AG09319 (cell line): ENCODE measurements around the gene ERMAP.
"Not testable (repeated sequence)": the region's sequence is repeated elsewhere in the genome, so short reads cannot be mapped to it uniquely, and the experiment has no call there.

Experiments
- DNase-seq: peaks from one replicate; pipeline ENCODE4 v3.0.0-alpha.2; 2010; ENCODE audit warnings: low read depth; ENCODE audit errors: extremely low read depth
- CTCF ChIP-seq: IDR thresholded peaks from 2 replicates; pipeline ENCODE4 v1.5.1; 2011; ENCODE audit warnings: low read depth, mild to moderate bottlenecking, inconsistent platforms, low read length, moderate library complexity

Gene ERMAP

GRCh38 chr1:42861014-42861399 lies 44.1 kb downstream of the ERMAP start:
- no peak for TF ChIP-seq CTCF
- no peak for DNase-seq

DNA sequence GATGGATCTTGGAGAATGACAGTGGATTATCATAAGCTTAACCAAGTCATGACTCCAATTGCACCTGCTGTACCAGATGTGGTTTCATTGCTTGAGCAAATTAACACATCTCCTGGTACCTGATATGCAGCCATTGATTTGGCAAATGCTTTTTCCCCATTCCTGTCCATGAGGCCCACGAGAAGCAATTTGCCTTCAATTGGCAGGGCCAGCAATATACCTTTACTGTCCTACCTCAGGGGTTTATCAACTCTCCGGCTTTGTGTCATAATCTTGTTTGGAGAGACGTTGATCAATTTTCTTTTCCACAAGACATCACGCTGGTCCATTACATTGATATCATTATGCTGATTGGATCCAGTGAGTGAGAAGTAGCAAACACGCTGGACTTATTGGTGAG lies 49.6 kb downstream of the ERMAP start:
- DNase-seq = no peak
- TF ChIP-seq CTCF = no peak

DNA sequence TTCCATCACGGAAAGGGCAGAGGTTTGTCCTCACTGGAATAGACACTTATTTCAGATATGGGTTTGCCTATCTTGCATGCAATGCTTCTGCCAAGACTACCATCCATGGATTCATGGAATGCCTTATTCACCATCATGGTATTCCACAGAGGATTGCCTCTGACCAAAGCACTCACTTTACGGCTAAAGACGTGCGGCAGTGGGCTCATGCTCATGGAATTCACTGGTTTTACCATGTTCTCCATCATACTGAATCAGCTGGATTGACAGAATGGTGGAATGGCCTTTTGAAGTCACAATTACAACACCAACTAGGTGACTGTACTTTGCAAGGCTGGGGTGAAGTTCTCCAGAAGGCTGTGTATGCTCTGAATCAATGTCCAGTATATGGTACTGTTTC lies 51.5 kb downstream of the ERMAP start:
- not testable (repeated sequence) for DNase-seq

DNA sequence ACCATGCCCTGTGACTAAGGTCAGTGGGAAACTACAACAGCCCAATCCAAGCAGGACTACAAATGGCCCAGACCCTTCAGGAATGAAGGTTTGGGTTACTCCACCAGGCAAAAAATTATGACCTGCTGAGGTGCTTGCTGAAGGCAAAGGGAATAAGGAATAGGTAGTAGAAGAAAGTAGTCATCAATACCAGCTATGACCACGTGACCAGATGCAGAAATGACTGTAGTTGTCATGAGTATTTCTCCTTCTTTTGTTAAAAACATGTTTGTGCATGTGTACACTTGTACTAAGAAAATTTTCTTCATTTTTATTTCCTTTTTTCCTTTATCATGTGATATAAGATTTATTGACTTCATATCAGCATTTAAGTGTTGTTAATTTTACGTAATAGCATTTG lies 52.3 kb downstream of the ERMAP start:
- DNase-seq = not testable (repeated sequence)

GRCh38 chr1:42869751-42870150 lies 52.8 kb downstream of the ERMAP start:
- not testable (repeated sequence) for DNase-seq

DNA sequence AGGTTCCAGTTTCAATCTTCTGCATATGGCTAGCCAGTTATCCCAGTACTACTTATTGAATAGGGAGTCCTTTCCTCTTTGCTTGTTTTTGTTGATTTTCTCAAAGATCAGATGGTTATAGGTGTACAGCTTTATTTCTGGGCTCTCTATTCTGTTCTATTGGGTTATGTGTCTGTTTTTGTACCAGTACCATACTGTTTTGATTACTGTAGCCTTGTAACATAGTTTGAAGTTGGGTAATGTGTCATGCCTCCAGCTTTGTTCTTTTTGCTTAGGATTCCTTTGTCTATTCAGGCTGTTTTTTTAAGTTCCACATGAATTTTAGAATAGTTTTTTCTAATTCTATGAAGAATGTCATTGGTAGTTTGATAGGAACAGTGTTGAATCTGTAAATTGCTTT lies 56.2 kb downstream of the ERMAP start:
- DNase-seq = not testable (repeated sequence)

- TF ChIP-seq CTCF = no peak
- DNase-seq = no peak
These were observed 56.7 kb downstream of the ERMAP start for GRCh38 chr1:42873670-42874069.

DNA sequence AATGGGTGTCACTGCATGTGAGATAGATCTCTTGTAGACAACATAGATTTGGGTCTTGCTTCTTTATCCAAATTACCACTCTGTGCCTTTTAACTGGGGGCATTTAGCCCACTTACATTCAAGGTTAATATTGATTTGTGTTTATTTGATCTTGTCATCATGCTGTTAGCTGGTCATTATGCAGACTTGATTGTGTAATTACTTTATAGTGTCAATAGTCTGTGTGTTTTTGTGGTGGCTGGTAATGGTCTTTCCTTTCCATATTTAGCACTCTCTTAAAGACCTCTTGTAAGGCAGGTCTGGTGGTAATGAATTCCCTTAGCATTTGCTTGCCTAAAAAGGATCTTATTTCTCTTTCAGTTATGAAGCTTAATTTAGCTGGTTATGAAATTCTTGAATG lies 59.1 kb downstream of the ERMAP start:
- TF ChIP-seq CTCF = no peak
- DNase-seq = no peak

DNA sequence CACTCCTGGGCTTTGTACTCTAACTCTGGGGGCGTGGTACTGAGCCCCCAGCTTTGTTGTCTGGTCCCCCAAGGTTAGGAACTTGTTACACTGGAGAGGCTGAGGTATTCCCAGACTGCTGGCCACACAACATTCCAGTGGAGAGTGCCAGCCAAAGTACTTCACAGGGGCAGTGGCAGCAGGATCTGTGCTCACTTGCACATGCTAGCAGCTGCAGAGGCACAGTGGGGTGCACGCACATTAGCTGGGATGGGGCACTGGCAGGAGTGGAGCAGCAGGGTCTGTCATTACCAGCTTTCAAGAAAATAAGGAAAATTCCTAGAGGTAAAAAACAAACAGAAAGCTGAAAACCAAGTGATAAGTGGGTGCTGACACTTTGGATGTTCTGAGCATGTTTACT lies 60.5 kb downstream of the ERMAP start:
- DNase-seq = no peak
- no peak for TF ChIP-seq CTCF

GRCh38 chr1:42880384-42880783 lies 63.5 kb downstream of the ERMAP start:
- no peak for DNase-seq
- TF ChIP-seq CTCF = no peak
